Body of pancreas (tissue), 4 donors: ENCODE results near the gene CLNK.

Experiments
- POLR2A ChIP-seq, 3 donors: fragments of 450-650 bp; IDR thresholded peaks; one replicate each; pipeline ENCODE4 v1.6.1; 2016; ENCODE audit warnings: antibody characterized with exemption in 3 of 3, mild to moderate bottlenecking in 2 of 3
- TF ChIP-seq, protein P1 (sequence below), 7 experiments: fragments of 450-650 bp in 4 of 7; fragments of 200-600 bp in 3 of 7; sonication (generic) in 3 of 7; IDR thresholded peaks; one replicate each; pipeline ENCODE4 v1.5.1; 2016 to 2019; ENCODE audit warnings: antibody characterized with exemption in 7 of 7

DNA sequence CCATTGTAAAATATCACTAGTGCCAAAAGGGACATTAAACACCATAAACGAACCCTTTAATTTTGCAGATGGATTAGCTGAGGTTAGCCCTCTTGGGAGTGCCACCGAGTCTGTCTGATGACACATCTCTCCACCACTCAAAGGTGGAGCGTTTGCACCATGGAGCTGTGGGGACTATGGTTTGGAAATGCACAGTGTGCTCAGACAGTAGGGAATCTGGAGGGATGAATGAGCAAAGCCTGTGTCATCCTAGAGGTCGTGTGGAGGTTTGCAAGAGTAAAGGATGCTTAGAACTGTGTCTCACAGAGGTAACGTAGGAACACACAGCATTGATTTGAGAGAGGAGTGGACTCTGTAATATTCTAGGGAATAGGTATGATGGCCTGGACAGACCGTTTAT is 93.7 kb downstream of the CLNK start:
- TF ChIP-seq, protein P1, sequence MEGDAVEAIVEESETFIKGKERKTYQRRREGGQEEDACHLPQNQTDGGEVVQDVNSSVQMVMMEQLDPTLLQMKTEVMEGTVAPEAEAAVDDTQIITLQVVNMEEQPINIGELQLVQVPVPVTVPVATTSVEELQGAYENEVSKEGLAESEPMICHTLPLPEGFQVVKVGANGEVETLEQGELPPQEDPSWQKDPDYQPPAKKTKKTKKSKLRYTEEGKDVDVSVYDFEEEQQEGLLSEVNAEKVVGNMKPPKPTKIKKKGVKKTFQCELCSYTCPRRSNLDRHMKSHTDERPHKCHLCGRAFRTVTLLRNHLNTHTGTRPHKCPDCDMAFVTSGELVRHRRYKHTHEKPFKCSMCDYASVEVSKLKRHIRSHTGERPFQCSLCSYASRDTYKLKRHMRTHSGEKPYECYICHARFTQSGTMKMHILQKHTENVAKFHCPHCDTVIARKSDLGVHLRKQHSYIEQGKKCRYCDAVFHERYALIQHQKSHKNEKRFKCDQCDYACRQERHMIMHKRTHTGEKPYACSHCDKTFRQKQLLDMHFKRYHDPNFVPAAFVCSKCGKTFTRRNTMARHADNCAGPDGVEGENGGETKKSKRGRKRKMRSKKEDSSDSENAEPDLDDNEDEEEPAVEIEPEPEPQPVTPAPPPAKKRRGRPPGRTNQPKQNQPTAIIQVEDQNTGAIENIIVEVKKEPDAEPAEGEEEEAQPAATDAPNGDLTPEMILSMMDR (IDR thresholded peaks at IDR 0.05) = no peak
- no peak for TF ChIP-seq POLR2A (IDR thresholded peaks at IDR 0.05)
